22Rv1 (cell line): ENCODE measurements around the gene CDCA3.

Experiments
- CTCF ChIP-seq: fragments of 450-650 bp; IDR thresholded peaks from 2 replicates; pipeline ENCODE4 v1.5.1; 2017; ENCODE audit warnings: mild to moderate bottlenecking
- ZFX ChIP-seq: fragments of 450-650 bp; IDR thresholded peaks from 2 replicates; pipeline ENCODE4 v1.6.1; 2017; ENCODE audit warnings: antibody characterized with exemption, borderline replicate concordance

- TF ChIP-seq CTCF = no peak
- no peak for TF ChIP-seq ZFX
Observed at GRCh38 chr12:6894321-6894720, 43.2 kb upstream of the CDCA3 start.
